ENCODE measurements around the gene PDGFA.

PDGFA gene

GRCh38 chr7:481219-481930 lies 38.3 kb downstream of the PDGFA start:
- no peak for TF ChIP-seq CTCF (IDR thresholded peaks at IDR 0.05; ENCODE audit: borderline replicate concordance, control extremely low read depth, extremely low read depth, insufficient read depth, missing control alignments)
- in situ Hi-C loops (cut with MboI; ENCODE audit: low sequenced_read_pairs, unreplicated experiment) = no loop called here
- no peak for DNase-seq (ENCODE audit: low spot score)

GRCh38 chr7:480531-481218 lies 39.0 kb downstream of the PDGFA start:
- DNase-seq (ENCODE audit: low spot score) = no peak
- in situ Hi-C loops (cut with MboI; ENCODE audit: low sequenced_read_pairs, unreplicated experiment) = no loop called here
- no peak for TF ChIP-seq CTCF (IDR thresholded peaks at IDR 0.05; ENCODE audit: borderline replicate concordance, control extremely low read depth, extremely low read depth, insufficient read depth, missing control alignments)

- in situ Hi-C loops (cut with MboI; ENCODE audit: low sequenced_read_pairs, unreplicated experiment) = no loop called here
- no peak for DNase-seq (ENCODE audit: low spot score)
- no peak for TF ChIP-seq CTCF (IDR thresholded peaks at IDR 0.05; ENCODE audit: borderline replicate concordance, control extremely low read depth, extremely low read depth, insufficient read depth, missing control alignments)
These were observed 39.6 kb downstream of the PDGFA start for GRCh38 chr7:479948-480499.

- TF ChIP-seq CTCF (IDR thresholded peaks at IDR 0.05; ENCODE audit: borderline replicate concordance, control extremely low read depth, extremely low read depth, insufficient read depth, missing control alignments) = no peak
- in situ Hi-C loops (cut with MboI; ENCODE audit: low sequenced_read_pairs, unreplicated experiment) = no loop called here
- no peak for DNase-seq (ENCODE audit: low spot score)
These were observed 40.3 kb downstream of the PDGFA start for GRCh38 chr7:479115-479947.

GRCh38 chr7:477626-478220 lies 41.9 kb downstream of the PDGFA start:
- no peak for DNase-seq (ENCODE audit: low spot score)
- in situ Hi-C loops (cut with MboI; ENCODE audit: low sequenced_read_pairs, unreplicated experiment) = no loop called here
- no peak for TF ChIP-seq CTCF (IDR thresholded peaks at IDR 0.05; ENCODE audit: borderline replicate concordance, control extremely low read depth, extremely low read depth, insufficient read depth, missing control alignments)
